OCI-LY7 (cell line): ENCODE results near the gene TRAF3IP1. TPM values are rescaled to one million over a fixed set of nuclear protein-coding genes. Genes with fewer than 3 reads are reported as not detected.

Source experiments
- BruUV-seq: library from RNA; stranded (reverse); fragments of 400-500 nt; replicated peaks from 2 replicates; lab custom pipeline; 2021; lab: Mats Ljungman, UMichigan
- CTCF ChIA-PET: fragments of 300-600 bp; sonication (Branson Sonifier 250); formaldehyde crosslinking; loops from one replicate; lab custom pipeline; 2022; ENCODE audit warnings: antibody characterized with exemption; ENCODE audit not compliant: unreplicated experiment; lab: Charles Lee
- POLR2A ChIA-PET: fragments of 300-600 bp; sonication (Branson Sonifier 250); formaldehyde crosslinking; loops from one replicate; lab custom pipeline; 2022; ENCODE audit warnings: antibody characterized with exemption; lab: Charles Lee
- DNase-seq: peaks from one replicate; pipeline ENCODE4 v3.0.0-alpha.2; 2015; ENCODE audit warnings: low spot score
- H2AFZ ChIP-seq: fragments of 200-600 bp; sonication (generic), shearing (Covaris generic); 2 replicates; pipeline ENCODE4 v1.6.1; 2014; ENCODE audit warnings: mild to moderate bottlenecking, antibody characterized with exemption, low read length, moderate library complexity
- H3K27ac ChIP-seq: fragments of 200-600 bp; sonication (generic); 2 replicates; pipeline ENCODE4 v1.5.1; 2014; ENCODE audit warnings: mixed run types, low read depth, mild to moderate bottlenecking, moderate library complexity, low read length, inconsistent platforms; ENCODE audit not compliant: poor library complexity, severe bottlenecking
- H3K36me3 ChIP-seq: fragments of 200-600 bp; sonication (generic); 2 replicates; pipeline ENCODE4 v1.6.1; 2014; ENCODE audit warnings: mild to moderate bottlenecking, antibody characterized with exemption, low read length, moderate library complexity, mixed read lengths; ENCODE audit not compliant: insufficient read depth
- H3K4me1 ChIP-seq: fragments of 200-600 bp; sonication (generic); 2 replicates; pipeline ENCODE4 v1.5.1; 2014; ENCODE audit warnings: mild to moderate bottlenecking, low read length; ENCODE audit not compliant: insufficient read depth, poor library complexity, severe bottlenecking
- H3K4me2 ChIP-seq: fragments of 200-600 bp; sonication (generic); 2 replicates; pipeline ENCODE4 v1.6.1; 2014; ENCODE audit warnings: mild to moderate bottlenecking, low read length
- H3K4me3 ChIP-seq: fragments of 200-600 bp; sonication (generic); 2 replicates; pipeline ENCODE4 v1.5.1; 2014; ENCODE audit warnings: mild to moderate bottlenecking, low read depth, low read length; ENCODE audit not compliant: poor library complexity, severe bottlenecking
- H3K79me2 ChIP-seq: fragments of 200-600 bp; sonication (generic); 2 replicates; pipeline ENCODE4 v1.6.1; 2016; ENCODE audit warnings: low read depth, mild to moderate bottlenecking, low read length, moderate library complexity, mixed read lengths; ENCODE audit not compliant: insufficient read depth
- H3K9me2 ChIP-seq: fragments of 200-600 bp; sonication (generic); 2 replicates; pipeline ENCODE4 v1.6.1; 2016; ENCODE audit warnings: mild to moderate bottlenecking, low read length, mixed read lengths; ENCODE audit not compliant: insufficient read depth
- H3K9me3 ChIP-seq: fragments of 200-600 bp; sonication (generic); 2 replicates; pipeline ENCODE4 v1.6.1; 2014; ENCODE audit warnings: mild to moderate bottlenecking, mixed run types, low read length, mixed read lengths
- H4K20me1 ChIP-seq: fragments of 200-600 bp; sonication (generic); 2 replicates; pipeline ENCODE4 v1.6.1; 2014; ENCODE audit warnings: mild to moderate bottlenecking, antibody characterized with exemption, low read length, moderate library complexity, mixed read lengths; ENCODE audit not compliant: insufficient read depth
- CTCF ChIP-seq: fragments of 200-600 bp; sonication (generic); conservative IDR thresholded peaks from 2 replicates; pipeline ENCODE4 v1.5.1; 2014; ENCODE audit warnings: mild to moderate bottlenecking, antibody characterized with exemption, low read length, moderate library complexity, mixed read lengths
- EZH2phosphoT487 ChIP-seq: fragments of 200-600 bp; sonication (generic); IDR thresholded peaks from 2 replicates; pipeline ENCODE4 v1.6.1; 2018; ENCODE audit warnings: low read depth, borderline replicate concordance, mild to moderate bottlenecking, mixed run types, antibody characterized with exemption, low read length, moderate library complexity, mixed read lengths
- intact Hi-C: fragments of 100-400 bp; cut with micrococcal nuclease; formaldehyde crosslinking; loops from one replicate; pipeline ENCODE4 v1.10.0; 2022; ENCODE audit not compliant: unreplicated experiment
- total RNA-seq, 2 experiments: library from RNA; depleted of rRNA in 1 of 2; stranded (reverse); fragments of >200 nt in 1 of 2; shearing (Covaris generic) in 1 of 2; gene quantifications; 2 replicates each; pipeline ENCODE4 v1.2.3, GENCODE V29; 2014 to 2022

Gene TRAF3IP1
- total RNA-seq, 2 experiments from 2014 or later = 8.2 to 13.8 TPM

GRCh38 chr2:238397356-238397755 is 77.0 kb downstream of the TRAF3IP1 start:
- no peaks in the 10 kb centered on the region for H3K4me1 ChIP-seq
- H3K79me2 ChIP-seq = no peaks in the 10 kb centered on the region
- no peak for DNase-seq
- no peak overlapping the region for H3K4me2 ChIP-seq
- BruUV-seq = no TSS peak
- intact Hi-C loops = no loop called here
- no peak for TF ChIP-seq CTCF
- no peak for TF ChIP-seq EZH2phosphoT487
- H2AFZ ChIP-seq = no peak overlapping the region
- no peaks in the 10 kb centered on the region for H3K9me3 ChIP-seq
- no peaks in the 10 kb centered on the region for H3K36me3 ChIP-seq
- H4K20me1 ChIP-seq = no peaks in the 10 kb centered on the region
- H3K9me2 ChIP-seq = no peaks in the 10 kb centered on the region
- no peak overlapping the region for H3K27ac ChIP-seq
- ChIA-PET POLR2A (interaction anchor here (0.9 kb wide), 1 partner anchor 12 kb away, joined by 3 read pairs; no protein-coding TSS in a partner anchor), CTCF (no interaction called here)
- no peak overlapping the region for H3K4me3 ChIP-seq

GRCh38 chr2:238398577-238398976 is 78.3 kb downstream of the TRAF3IP1 start:
- no TSS peak for BruUV-seq
- no peaks in the 10 kb centered on the region for H3K36me3 ChIP-seq
- TF ChIP-seq EZH2phosphoT487 = no peak
- TF ChIP-seq CTCF = no peak
- no peak for DNase-seq
- CTCF ChIA-PET = no interaction called here
- intact Hi-C loops = no loop called here
- H3K27ac ChIP-seq = no peak overlapping the region
- no peaks in the 10 kb centered on the region for H4K20me1 ChIP-seq
- H3K4me1 ChIP-seq = no peaks in the 10 kb centered on the region
- POLR2A ChIA-PET = interaction anchor here (1.6 kb wide), 1 partner anchor 16 kb away, joined by 6 read pairs; no protein-coding TSS in a partner anchor
- no peaks in the 10 kb centered on the region for H3K9me3 ChIP-seq
- H3K4me2 ChIP-seq = no peak overlapping the region
- no peaks in the 10 kb centered on the region for H3K79me2 ChIP-seq
- no peak overlapping the region for H2AFZ ChIP-seq
- no peak overlapping the region for H3K4me3 ChIP-seq
- no peaks in the 10 kb centered on the region for H3K9me2 ChIP-seq

- H3K4me2 ChIP-seq = no peak overlapping the region
- no peaks in the 10 kb centered on the region for H3K9me2 ChIP-seq
- H3K4me1 ChIP-seq = no peaks in the 10 kb centered on the region
- DNase-seq = no peak
- no peaks in the 10 kb centered on the region for H3K36me3 ChIP-seq
- POLR2A ChIA-PET = interaction anchor here (1.6 kb wide), 1 partner anchor 15 kb away, joined by 6 read pairs; no protein-coding TSS in a partner anchor
- no peak overlapping the region for H2AFZ ChIP-seq
- H3K27ac ChIP-seq = no peak overlapping the region
- TF ChIP-seq CTCF = no peak
- no peak for TF ChIP-seq EZH2phosphoT487
- H3K4me3 ChIP-seq = no peak overlapping the region
- CTCF ChIA-PET = no interaction called here
- no peaks in the 10 kb centered on the region for H3K9me3 ChIP-seq
- no peaks in the 10 kb centered on the region for H3K79me2 ChIP-seq
- no peaks in the 10 kb centered on the region for H4K20me1 ChIP-seq
- BruUV-seq = no TSS peak
- intact Hi-C loops = no loop called here
Observed at GRCh38 chr2:238399094-238399493, 78.8 kb downstream of the TRAF3IP1 start.
